ENCODE results near the gene EPPIN.
"Not testable (repeated sequence)": the region's sequence is repeated elsewhere in the genome, so short reads cannot be mapped to it uniquely, and the experiment has no call there.

EPPIN gene

GRCh38 chr20:45578231-45578630 is 31.0 kb upstream of the EPPIN start:
- DNase-seq (ENCODE audit: low read depth, low spot score) = peak; percentile 35
- Histone ChIP-seq H3K9me3 (ENCODE audit: control insufficient read depth, insufficient read depth, low read length) (no peaks in the 10 kb centered on the region), H3K27ac (ENCODE audit: low read length) (no peak overlapping the region), H3K4me1 (ENCODE audit: control insufficient read depth, insufficient read depth, low read length) (peaks cover 4% of the 10 kb centered on the region; the same call in 1 of the 2 replicates), H3K36me3 (ENCODE audit: control insufficient read depth, insufficient read depth, low read length) (no peaks in the 10 kb centered on the region), H3K4me3 (ENCODE audit: low read length) (no peak overlapping the region), H3K27me3 (ENCODE audit: control insufficient read depth, insufficient read depth, low read length) (no peaks in the 10 kb centered on the region)
- WGBS (ENCODE audit: insufficient coverage, insufficient read length) = no CpG with 5 or more reads among the region's 1 CpG

DNA sequence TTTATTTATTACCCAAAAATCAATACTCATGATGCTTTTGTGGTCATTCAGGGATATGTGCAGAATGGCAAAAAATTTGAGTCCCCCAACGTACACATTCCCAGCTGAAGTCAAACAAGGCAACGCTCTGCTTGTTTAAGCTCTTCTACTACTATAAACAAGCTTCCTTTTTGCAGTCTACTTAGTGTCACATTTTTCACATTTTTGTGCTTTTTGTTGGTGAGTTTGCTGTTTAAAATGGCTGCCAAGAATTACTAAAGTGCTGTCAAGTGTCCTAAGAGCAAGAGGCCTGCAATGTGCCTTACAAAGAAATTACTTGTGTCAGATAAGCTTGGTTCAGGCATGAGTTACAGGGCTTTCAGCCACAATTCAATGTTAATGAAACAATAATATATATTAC is 29.8 kb upstream of the EPPIN start:
- H3K36me3 ChIP-seq (ENCODE audit: control insufficient read depth, insufficient read depth, low read length) = no peaks in the 10 kb centered on the region
- no peaks in the 10 kb centered on the region for H3K27me3 ChIP-seq (ENCODE audit: control insufficient read depth, insufficient read depth, low read length)
- DNase-seq (ENCODE audit: low read depth, low spot score) = no peak
- WGBS (ENCODE audit: insufficient coverage, insufficient read length) = no CpG with 5 or more reads among the region's 2 CpGs
- H3K4me1 ChIP-seq (ENCODE audit: control insufficient read depth, insufficient read depth, low read length) = peaks cover 3% of the 10 kb centered on the region; the same call in 1 of the 2 replicates
- no peak overlapping the region for H3K4me3 ChIP-seq (ENCODE audit: low read length)
- no peaks in the 10 kb centered on the region for H3K9me3 ChIP-seq (ENCODE audit: control insufficient read depth, insufficient read depth, low read length)
- H3K27ac ChIP-seq (ENCODE audit: low read length) = no peak overlapping the region

DNA sequence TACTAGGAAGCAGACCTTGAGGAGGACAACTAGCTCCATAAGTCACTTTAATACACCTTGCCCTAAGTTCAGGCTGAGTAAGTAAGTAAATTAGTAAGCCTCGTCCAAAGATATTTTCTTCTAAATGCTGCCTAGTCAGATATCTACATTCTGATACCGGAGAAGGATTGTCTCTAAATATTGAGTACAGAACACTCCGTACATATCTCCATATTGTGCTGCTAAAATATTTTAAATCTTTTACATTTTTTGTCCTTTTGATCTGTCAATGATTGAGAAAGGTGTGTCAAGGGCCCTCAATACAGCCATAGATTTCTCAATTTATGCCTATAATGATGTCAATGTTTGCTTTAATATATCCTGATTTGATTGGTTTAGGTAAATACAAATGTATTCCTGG is 28.7 kb upstream of the EPPIN start:
- Histone ChIP-seq H3K27me3 (ENCODE audit: control insufficient read depth, insufficient read depth, low read length) (no peaks in the 10 kb centered on the region), H3K9me3 (ENCODE audit: control insufficient read depth, insufficient read depth, low read length) (no peaks in the 10 kb centered on the region), H3K4me1 (ENCODE audit: control insufficient read depth, insufficient read depth, low read length) (peaks cover 3% of the 10 kb centered on the region; the same call in 1 of the 2 replicates), H3K4me3 (ENCODE audit: low read length) (no peak overlapping the region), H3K36me3 (ENCODE audit: control insufficient read depth, insufficient read depth, low read length) (no peaks in the 10 kb centered on the region), H3K27ac (ENCODE audit: low read length) (no peak overlapping the region)
- no peak for DNase-seq (ENCODE audit: low read depth, low spot score)
- whole genome bisulfite sequencing (ENCODE audit: insufficient coverage, insufficient read length) = no CpG with 5 or more reads among the region's 3 CpGs

GRCh38 chr20:45569650-45570049 is 22.4 kb upstream of the EPPIN start:
- not testable (repeated sequence) for H3K36me3 ChIP-seq (ENCODE audit: control insufficient read depth, insufficient read depth, low read length); H3K27ac ChIP-seq (ENCODE audit: low read length); H3K27me3 ChIP-seq (ENCODE audit: control insufficient read depth, insufficient read depth, low read length); H3K4me3 ChIP-seq (ENCODE audit: low read length); H3K9me3 ChIP-seq (ENCODE audit: control insufficient read depth, insufficient read depth, low read length); DNase-seq (ENCODE audit: low read depth, low spot score); H3K4me1 ChIP-seq (ENCODE audit: control insufficient read depth, insufficient read depth, low read length)
- WGBS (ENCODE audit: insufficient coverage, insufficient read length) = no CpG with 5 or more reads among the region's 1 CpG

- no peaks in the 10 kb centered on the region for H3K9me3 ChIP-seq (ENCODE audit: control insufficient read depth, insufficient read depth, low read length)
- WGBS (ENCODE audit: insufficient coverage, insufficient read length) = no CpG with 5 or more reads among the region's 2 CpGs
- H3K27me3 ChIP-seq (ENCODE audit: control insufficient read depth, insufficient read depth, low read length) = no peaks in the 10 kb centered on the region
- H3K36me3 ChIP-seq (ENCODE audit: control insufficient read depth, insufficient read depth, low read length) = no peaks in the 10 kb centered on the region
- no peak overlapping the region for H3K27ac ChIP-seq (ENCODE audit: low read length)
- H3K4me3 ChIP-seq (ENCODE audit: low read length) = no peak overlapping the region
- DNase-seq (ENCODE audit: low read depth, low spot score) = no peak
- no peaks in the 10 kb centered on the region for H3K4me1 ChIP-seq (ENCODE audit: control insufficient read depth, insufficient read depth, low read length)
Observed at GRCh38 chr20:45564760-45565276, 17.6 kb upstream of the EPPIN start.

- no CpG with 5 or more reads among the region's 1 CpG for WGBS (ENCODE audit: insufficient coverage, insufficient read length)
- H3K36me3 ChIP-seq (ENCODE audit: control insufficient read depth, insufficient read depth, low read length) = no peaks in the 10 kb centered on the region
- no peaks in the 10 kb centered on the region for H3K27me3 ChIP-seq (ENCODE audit: control insufficient read depth, insufficient read depth, low read length)
- no peaks in the 10 kb centered on the region for H3K4me1 ChIP-seq (ENCODE audit: control insufficient read depth, insufficient read depth, low read length)
- no peak overlapping the region for H3K4me3 ChIP-seq (ENCODE audit: low read length)
- H3K9me3 ChIP-seq (ENCODE audit: control insufficient read depth, insufficient read depth, low read length) = no peaks in the 10 kb centered on the region
- H3K27ac ChIP-seq (ENCODE audit: low read length) = no peak overlapping the region
- no peak for DNase-seq (ENCODE audit: low read depth, low spot score)
Observed at GRCh38 chr20:45555198-45555597, 8.0 kb upstream of the EPPIN start.

- DNase-seq (ENCODE audit: low read depth, low spot score) = no peak
- H3K36me3 ChIP-seq (ENCODE audit: control insufficient read depth, insufficient read depth, low read length) = no peaks in the 10 kb centered on the region
- H3K27me3 ChIP-seq (ENCODE audit: control insufficient read depth, insufficient read depth, low read length) = no peaks in the 10 kb centered on the region
- H3K4me3 ChIP-seq (ENCODE audit: low read length) = no peak overlapping the region
- no peak overlapping the region for H3K27ac ChIP-seq (ENCODE audit: low read length)
- H3K9me3 ChIP-seq (ENCODE audit: control insufficient read depth, insufficient read depth, low read length) = no peaks in the 10 kb centered on the region
- WGBS (ENCODE audit: insufficient coverage, insufficient read length) = no CpG with 5 or more reads among the region's 2 CpGs
- H3K4me1 ChIP-seq (ENCODE audit: control insufficient read depth, insufficient read depth, low read length) = no peaks in the 10 kb centered on the region
Observed at GRCh38 chr20:45552456-45552855, 5.3 kb upstream of the EPPIN start.

GRCh38 chr20:45550765-45551164 is 3.6 kb upstream of the EPPIN start:
- no peak overlapping the region for H3K27ac ChIP-seq (ENCODE audit: low read length)
- no peaks in the 10 kb centered on the region for H3K36me3 ChIP-seq (ENCODE audit: control insufficient read depth, insufficient read depth, low read length)
- H3K4me1 ChIP-seq (ENCODE audit: control insufficient read depth, insufficient read depth, low read length) = no peaks in the 10 kb centered on the region
- H3K27me3 ChIP-seq (ENCODE audit: control insufficient read depth, insufficient read depth, low read length) = no peaks in the 10 kb centered on the region
- no peaks in the 10 kb centered on the region for H3K9me3 ChIP-seq (ENCODE audit: control insufficient read depth, insufficient read depth, low read length)
- no peak overlapping the region for H3K4me3 ChIP-seq (ENCODE audit: low read length)
- DNase-seq (ENCODE audit: low read depth, low spot score) = no peak

DNA sequence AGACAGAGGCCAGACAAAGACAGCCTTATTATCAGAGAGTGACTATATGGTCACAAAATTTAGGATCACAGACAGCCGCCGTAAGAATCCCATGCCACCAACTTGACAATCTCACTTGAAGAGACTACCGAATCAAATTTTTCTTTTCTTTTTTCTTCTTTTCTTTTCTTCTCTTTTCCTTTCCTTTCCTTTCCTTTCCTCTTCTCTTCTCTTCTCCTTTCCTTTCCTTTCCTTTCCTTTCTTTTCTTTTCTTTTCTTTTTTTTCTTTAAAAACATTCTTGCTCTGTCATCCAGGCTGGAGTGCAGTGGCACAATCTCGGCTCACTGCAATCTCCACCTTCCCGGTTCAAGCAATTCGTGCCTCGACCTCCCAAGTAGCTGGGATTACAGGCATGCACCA is 1.2 kb upstream of the EPPIN start:
- no peaks in the 10 kb centered on the region for H3K9me3 ChIP-seq (ENCODE audit: control insufficient read depth, insufficient read depth, low read length)
- no peaks in the 10 kb centered on the region for H3K36me3 ChIP-seq (ENCODE audit: control insufficient read depth, insufficient read depth, low read length)
- 100% methylated on average over 1 of the region's 7 CpGs for WGBS (ENCODE audit: insufficient coverage, insufficient read length)
- no peak overlapping the region for H3K27ac ChIP-seq (ENCODE audit: low read length)
- no peaks in the 10 kb centered on the region for H3K27me3 ChIP-seq (ENCODE audit: control insufficient read depth, insufficient read depth, low read length)
- H3K4me3 ChIP-seq (ENCODE audit: low read length) = no peak overlapping the region
- no peaks in the 10 kb centered on the region for H3K4me1 ChIP-seq (ENCODE audit: control insufficient read depth, insufficient read depth, low read length)
- DNase-seq (ENCODE audit: low read depth, low spot score) = no peak

- Histone ChIP-seq H3K27ac (ENCODE audit: low read length) (no peak overlapping the region), H3K36me3 (ENCODE audit: control insufficient read depth, insufficient read depth, low read length) (no peaks in the 10 kb centered on the region), H3K9me3 (ENCODE audit: control insufficient read depth, insufficient read depth, low read length) (no peaks in the 10 kb centered on the region), H3K4me3 (ENCODE audit: low read length) (no peak overlapping the region), H3K4me1 (ENCODE audit: control insufficient read depth, insufficient read depth, low read length) (no peaks in the 10 kb centered on the region), H3K27me3 (ENCODE audit: control insufficient read depth, insufficient read depth, low read length) (no peaks in the 10 kb centered on the region)
- DNase-seq (ENCODE audit: low read depth, low spot score) = peak; percentile 41
- WGBS (ENCODE audit: insufficient coverage, insufficient read length) = no CpG with 5 or more reads among the region's 5 CpGs
Observed at GRCh38 chr20:45545754-45546453, 1.3 kb downstream of the EPPIN start.

GRCh38 chr20:45545351-45545750 is 1.9 kb downstream of the EPPIN start:
- Histone ChIP-seq H3K9me3 (ENCODE audit: control insufficient read depth, insufficient read depth, low read length) (no peaks in the 10 kb centered on the region), H3K4me1 (ENCODE audit: control insufficient read depth, insufficient read depth, low read length) (no peaks in the 10 kb centered on the region), H3K4me3 (ENCODE audit: low read length) (no peak overlapping the region), H3K27ac (ENCODE audit: low read length) (no peak overlapping the region), H3K36me3 (ENCODE audit: control insufficient read depth, insufficient read depth, low read length) (no peaks in the 10 kb centered on the region), H3K27me3 (ENCODE audit: control insufficient read depth, insufficient read depth, low read length) (no peaks in the 10 kb centered on the region)
- DNase-seq (ENCODE audit: low read depth, low spot score) = no peak
- no CpG with 5 or more reads among the region's 3 CpGs for WGBS (ENCODE audit: insufficient coverage, insufficient read length)
